Measurements from ENCODE around the gene TMEFF1.
"Not testable (repeated sequence)": the region's sequence is repeated elsewhere in the genome, so short reads cannot be mapped to it uniquely, and the experiment has no call there.

TMEFF1 gene

DNA sequence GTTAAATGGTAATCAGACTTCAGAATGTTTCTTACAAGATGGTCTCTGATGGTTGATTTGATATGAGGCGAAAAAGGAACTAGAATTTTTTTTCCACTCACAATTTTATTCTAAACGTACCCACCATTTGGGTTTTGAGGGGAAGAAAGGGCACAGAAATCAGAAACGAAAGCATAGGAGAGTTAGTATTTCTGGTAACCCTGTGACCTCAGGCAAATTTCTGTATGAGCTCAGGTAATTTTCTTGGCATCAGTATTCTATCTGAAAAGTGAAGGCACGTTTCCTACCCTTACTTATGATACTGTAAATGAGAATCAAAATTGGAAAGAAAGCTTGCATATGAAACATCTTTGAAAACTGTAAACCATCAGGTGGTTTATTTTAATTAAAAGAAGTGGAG lies 26.5 kb downstream of the TMEFF1 start:
- no peak for DNase-seq

DNA sequence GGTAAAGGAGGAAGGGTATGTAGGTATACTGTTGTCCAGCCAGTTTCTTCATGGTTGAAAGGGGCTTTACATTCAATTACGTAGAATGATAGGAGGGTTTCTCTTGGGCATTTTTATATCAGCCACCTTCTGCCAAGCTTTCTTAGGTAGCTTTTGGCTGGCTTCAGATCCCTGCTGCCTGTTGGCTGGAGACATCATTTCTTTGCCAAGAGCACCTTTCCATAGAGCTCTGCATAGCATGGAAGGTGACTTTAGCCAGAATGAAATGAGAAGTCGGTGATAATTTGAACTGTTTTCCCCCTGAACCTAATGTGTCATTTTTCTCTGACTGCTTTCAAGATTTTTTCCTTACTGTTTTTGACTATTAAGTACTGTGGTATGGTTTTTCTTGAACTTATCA lies 26.9 kb downstream of the TMEFF1 start:
- DNase-seq = no peak

GRCh38 chr9:100505564-100506159 lies 32.7 kb downstream of the TMEFF1 start:
- DNase-seq = no peak

GRCh38 chr9:100507350-100507749 lies 34.4 kb downstream of the TMEFF1 start:
- not testable (repeated sequence) for DNase-seq

DNA sequence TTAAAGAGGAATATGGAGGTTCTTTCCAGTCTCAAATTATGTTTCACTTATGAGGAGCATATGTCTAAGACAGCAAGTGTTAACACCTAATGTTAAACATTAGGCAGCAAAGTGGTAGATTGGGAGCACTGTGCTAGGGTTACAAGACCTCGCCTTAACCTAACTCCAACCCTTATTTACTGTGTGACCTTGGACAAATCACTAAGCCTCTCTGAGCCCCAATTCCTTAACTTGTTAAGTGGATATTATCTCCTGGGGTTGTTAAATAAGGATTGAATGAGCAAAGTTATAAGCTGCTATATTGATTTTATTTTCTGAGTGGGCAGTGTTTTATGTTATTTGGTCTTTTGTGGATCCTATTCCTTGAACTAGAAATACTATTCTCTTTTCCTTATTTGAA lies 38.3 kb downstream of the TMEFF1 start:
- DNase-seq = no peak

DNA sequence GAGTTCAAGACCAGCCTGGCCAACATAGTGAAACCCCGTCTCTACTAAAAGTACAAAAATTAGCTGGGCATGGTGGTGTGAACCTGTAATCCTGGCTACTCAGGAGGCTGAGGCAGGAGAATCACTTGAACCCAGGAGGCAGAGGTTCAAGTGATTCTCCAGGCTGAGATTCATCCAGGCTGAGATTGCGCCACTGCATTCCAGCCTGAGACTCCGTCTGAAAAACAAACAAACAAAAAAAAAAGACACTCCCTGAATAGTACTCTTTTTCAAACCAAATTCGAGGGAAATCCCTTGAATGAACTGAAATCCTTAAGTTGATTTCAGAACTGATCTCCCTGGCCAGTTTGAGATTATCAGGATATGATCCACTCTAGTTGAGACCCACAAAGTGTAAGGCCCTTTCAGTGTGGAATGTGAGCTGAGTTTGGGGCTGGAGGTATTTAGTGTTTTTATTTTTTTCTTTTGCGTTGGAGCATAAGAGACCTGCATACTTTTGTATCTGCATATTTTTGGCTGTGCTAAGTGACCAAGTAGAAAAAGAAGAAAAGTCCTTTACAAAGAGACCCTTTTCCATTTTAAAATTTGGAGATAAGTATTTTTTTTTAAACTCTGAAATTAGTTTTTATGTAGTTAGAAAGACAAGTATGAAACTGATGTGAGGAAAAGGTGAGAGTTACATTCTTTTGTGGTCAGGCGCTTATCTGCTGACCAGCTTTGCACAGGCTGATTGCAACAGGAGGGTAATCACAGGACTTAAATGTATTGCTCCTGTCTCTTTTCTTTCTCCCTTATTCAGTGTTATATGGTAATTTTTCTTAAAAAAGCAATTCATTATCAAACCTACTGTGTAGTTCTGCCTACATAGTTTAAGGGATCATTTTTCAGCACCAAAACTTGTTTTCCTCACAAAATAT lies 42.9 kb downstream of the TMEFF1 start:
- no peak for DNase-seq

DNA sequence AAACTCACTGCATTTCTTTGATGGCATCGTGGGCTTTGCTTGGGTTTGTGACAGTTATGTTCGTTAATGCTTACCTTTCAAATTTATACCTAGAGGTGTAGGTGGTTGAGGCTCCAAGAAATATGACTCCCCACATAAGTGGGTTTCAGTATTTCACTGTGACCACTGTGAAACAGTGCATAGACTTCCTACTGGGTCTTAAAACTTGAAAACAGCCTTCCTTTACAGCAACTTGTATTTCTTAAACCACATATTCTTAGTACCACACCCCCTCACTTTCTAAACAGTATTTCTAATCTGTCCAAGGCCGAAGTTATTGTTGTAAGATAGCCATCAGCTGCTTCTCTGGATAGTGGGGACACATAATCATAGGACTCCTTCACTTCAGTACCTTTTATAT lies 48.3 kb downstream of the TMEFF1 start:
- DNase-seq = no peak

DNA sequence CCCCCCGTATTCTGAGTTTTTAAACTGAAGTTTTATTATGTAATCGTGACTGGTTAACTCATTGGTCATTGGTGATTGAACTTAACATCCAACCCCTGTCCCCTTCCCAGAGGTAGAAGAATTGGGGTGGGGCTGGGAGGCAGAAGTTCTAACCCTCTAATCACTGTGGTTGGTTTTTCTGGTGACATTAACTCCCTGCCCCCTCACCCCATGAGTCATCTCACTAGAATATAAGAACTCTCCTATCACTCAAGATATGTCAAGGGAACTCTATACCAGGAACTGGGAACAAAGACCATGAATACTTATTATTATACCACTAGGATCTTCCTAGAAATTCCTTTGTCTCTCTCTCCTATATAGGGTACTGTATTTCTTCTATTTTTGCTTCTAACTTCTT lies 52.6 kb downstream of the TMEFF1 start:
- DNase-seq = no peak

GRCh38 chr9:100527180-100527794 lies 54.3 kb downstream of the TMEFF1 start:
- DNase-seq = not testable (repeated sequence)

DNA sequence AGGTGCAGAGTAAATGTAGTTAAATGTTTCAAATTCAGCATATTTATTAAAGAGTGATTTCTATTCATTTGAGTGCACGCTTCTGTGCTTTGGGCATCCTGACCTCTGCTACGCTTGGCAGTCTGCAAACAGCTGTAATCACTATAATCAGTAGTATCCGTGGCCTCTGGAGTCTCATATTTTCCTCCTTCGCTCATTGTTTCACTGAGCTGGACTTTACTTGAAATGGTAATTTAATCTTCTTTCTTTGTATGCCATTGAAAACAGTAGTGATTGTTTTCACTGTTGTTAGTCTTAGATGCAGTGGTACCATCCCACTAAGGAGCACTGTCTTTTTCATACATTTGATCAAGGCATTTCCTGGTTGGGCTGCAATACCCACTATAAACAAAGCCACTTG lies 61.5 kb downstream of the TMEFF1 start:
- no peak for DNase-seq

- DNase-seq = no peak
Observed at GRCh38 chr9:100540327-100540726, 67.4 kb downstream of the TMEFF1 start.

GRCh38 chr9:100549048-100549447 lies 76.1 kb downstream of the TMEFF1 start:
- no peak for DNase-seq

- DNase-seq = no peak
Observed at GRCh38 chr9:100554935-100555401, 82.0 kb downstream of the TMEFF1 start.

DNA sequence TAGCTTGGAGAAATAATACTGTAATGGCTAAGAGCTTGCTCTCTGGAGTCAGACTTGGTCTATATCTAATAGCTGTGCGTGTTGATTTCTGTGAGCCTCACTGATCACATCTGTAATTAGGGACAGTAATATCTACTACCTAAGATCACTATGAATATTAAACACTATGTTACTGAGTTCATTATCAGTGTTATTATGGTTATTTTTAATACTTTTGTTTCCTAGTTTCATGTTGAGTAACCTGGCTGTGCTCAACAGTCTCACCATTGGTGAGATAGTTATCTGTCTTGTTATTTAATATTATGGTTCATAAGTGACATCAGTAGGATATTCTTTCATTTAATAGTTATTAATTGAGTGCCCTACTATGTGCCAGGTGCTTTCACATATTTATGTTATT lies 82.5 kb downstream of the TMEFF1 start:
- no peak for DNase-seq

- no peak for DNase-seq
Observed at GRCh38 chr9:100557053-100557452, 84.1 kb downstream of the TMEFF1 start.

- DNase-seq = no peak
Observed at GRCh38 chr9:100561256-100561655, 88.3 kb downstream of the TMEFF1 start.

GRCh38 chr9:100567856-100568255 lies 94.9 kb downstream of the TMEFF1 start:
- no peak for DNase-seq

GRCh38 chr9:100573655-100574260 lies 100.8 kb downstream of the TMEFF1 start:
- DNase-seq = no peak

DNA sequence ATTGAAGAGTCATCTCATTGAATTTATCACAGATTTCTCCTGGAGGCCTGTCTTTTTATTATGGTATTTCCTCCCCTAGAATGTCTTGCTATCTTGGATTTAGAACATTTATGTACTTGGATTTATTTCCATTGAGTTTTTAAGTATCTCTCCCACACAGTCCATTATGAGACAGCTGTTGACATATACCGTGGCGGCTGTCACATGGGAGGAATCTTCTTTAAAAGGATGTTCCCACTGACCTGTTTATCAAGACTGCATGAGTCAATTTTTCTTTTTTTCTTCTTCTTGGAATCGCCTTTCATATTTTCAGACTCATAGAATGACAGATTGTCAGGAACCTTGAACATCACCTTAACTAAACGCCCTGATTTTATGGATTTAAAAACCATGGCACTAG lies 102.1 kb downstream of the TMEFF1 start:
- no peak for DNase-seq

DNA sequence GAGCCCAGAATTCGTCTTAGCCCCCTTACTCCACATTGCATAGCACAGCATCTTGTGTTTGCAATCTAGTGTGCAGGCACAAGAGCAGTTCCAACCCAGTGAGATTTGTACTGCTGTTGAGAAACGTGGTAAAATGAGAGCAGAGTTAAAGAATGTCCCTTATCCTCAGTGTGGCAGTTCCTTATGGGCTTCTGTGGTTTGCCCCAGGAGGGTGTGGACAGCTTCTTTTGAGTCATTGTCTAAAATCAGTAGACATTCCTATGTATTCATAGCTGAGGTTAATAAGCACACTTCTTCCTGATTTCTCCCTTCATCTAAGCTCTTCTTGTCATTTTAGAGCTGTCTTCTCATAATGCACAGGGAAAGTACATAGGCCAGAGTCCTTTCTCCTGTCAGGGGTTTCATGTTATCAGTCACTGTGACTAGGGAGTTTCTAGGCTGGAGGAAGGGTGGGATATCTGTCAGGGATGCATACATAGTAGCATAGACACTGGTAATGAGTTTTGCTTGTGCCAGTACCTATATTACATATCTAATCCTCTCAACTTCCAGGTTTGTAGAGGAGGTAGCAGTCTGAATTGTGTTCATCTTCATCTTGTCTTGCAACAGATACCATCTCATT lies 102.9 kb downstream of the TMEFF1 start:
- DNase-seq = no peak

DNA sequence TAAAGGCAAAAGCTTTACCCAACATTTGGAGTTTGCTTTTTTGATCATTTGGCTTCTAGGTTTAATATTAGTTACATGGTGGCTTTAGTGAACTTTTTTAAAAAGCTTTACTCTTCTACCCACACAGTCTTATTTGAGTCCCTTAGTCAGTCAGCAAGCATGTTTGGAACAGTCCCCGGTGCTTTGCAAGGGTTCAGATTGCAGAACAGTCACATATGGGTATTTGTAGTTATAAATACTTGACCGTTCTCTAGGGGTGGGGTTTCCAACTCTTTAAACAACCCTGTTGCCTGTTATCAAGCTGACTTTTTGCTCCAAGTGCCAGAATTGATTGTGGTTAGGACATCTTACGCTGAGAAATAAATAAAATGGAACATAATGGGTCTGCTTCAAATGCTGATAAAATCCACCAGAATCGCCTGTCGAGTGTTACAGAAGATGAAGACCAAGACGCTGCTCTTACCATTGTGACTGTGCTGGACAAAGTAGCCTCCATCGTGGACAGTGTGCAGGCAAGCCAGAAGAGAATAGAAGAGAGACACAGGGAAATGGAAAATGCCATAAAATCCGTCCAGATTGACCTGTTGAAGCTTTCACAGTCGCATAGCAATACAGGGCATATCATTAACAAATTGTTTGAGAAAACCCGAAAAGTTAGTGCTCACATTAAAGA lies 105.0 kb downstream of the TMEFF1 start, which contains the start of gene CAVIN4:
TSS of gene CAVIN4 (plus strand) at position 304 of the 673 bp plus-strand sequence. CDS start at position 369, 65 bp downstream.
- no peak for DNase-seq

DNA sequence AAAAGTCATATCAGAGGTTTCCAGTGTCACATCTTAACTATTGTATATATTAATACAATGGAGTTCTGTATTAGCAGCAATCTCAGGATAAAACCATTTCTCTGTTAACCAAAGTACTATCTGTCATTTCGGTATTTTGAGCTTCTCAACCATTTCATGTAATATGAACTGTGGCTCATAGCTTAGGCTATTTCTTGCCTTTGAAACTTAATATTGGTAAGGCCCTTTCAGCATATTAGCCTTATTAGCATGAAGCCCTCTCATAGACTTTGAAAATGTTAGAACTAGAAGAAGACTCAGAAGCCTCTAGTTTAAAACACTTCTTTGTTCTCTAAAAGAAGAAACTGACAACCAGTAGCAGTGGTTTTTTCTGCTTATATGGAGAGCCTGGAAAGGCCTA lies 105.7 kb downstream of the TMEFF1 start:
- DNase-seq = no peak
